K562 (cell line): ENCODE measurements around the gene UBE2M. TPM values are rescaled to one million over a fixed set of nuclear protein-coding genes. Genes with fewer than 3 reads are reported as not detected.

ENCODE experiments used
- CCNT2 ChIP-seq: IDR thresholded peaks from 2 replicates; pipeline ENCODE4 v1.6.1; 2011; ENCODE audit warnings: borderline replicate concordance, low read depth, mild to moderate bottlenecking, moderate library complexity, mixed read lengths, low read length; ENCODE audit not compliant: insufficient read length; ENCODE audit errors: extremely low read depth
- CREM ChIP-seq: IDR thresholded peaks from 2 replicates; pipeline ENCODE4 v1.6.1; 2014; ENCODE audit warnings: antibody characterized with exemption, low read depth
- CTCF ChIP-seq, 3 experiments: IDR thresholded peaks in 2 of 3; conservative IDR thresholded peaks in 1 of 3; 2 replicates each; pipeline ENCODE4 v1.5.1; 2011 to 2012; ENCODE audit warnings: low read length in 3 of 3, mild to moderate bottlenecking in 3 of 3, control low read depth in 2 of 3, improper control_type of control experiment in 1 of 3, inconsistent platforms in 1 of 3, low read depth in 1 of 3, mixed read lengths in 1 of 3, moderate library complexity in 1 of 3; ENCODE audit not compliant: insufficient read depth in 2 of 3
- DMBX1 ChIP-seq: fragments of 250-450 bp; sonication (Bioruptor Pico); IDR thresholded peaks from 2 replicates; pipeline ENCODE4 v1.8.0; 2022; ENCODE audit warnings: inconsistent platforms, mild to moderate bottlenecking, moderate library complexity, borderline replicate concordance
- EP300 ChIP-seq: IDR thresholded peaks from 2 replicates; pipeline ENCODE4 v1.6.1; 2012; ENCODE audit warnings: low read length, improper control_type of control experiment
- FIP1L1 ChIP-seq: fragments of 200-400 bp; formaldehyde crosslinking; IDR thresholded peaks from 2 replicates; pipeline ENCODE4 v1.6.1; 2018; ENCODE audit warnings: mild to moderate bottlenecking, low read depth, low read length; ENCODE audit not compliant: poor library complexity, severe bottlenecking
- FOXJ2 ChIP-seq: fragments of 200-800 bp; sonication (Bioruptor generic); IDR thresholded peaks from 2 replicates; pipeline ENCODE4 v1.6.1; 2016; ENCODE audit warnings: missing genetic modification characterization, missing compliant biosample characterization
- ILF3 ChIP-seq: fragments of 450-650 bp; IDR thresholded peaks from 2 replicates; pipeline ENCODE4 v1.6.1; 2018; ENCODE audit warnings: antibody characterized with exemption, mild to moderate bottlenecking, moderate library complexity, borderline replicate concordance
- MBD1 ChIP-seq: fragments of 250-450 bp; sonication (Bioruptor Pico); IDR thresholded peaks from 2 replicates; pipeline ENCODE4 v1.8.0; 2022; ENCODE audit warnings: inconsistent platforms
- MTA3 ChIP-seq: fragments of 450-650 bp; formaldehyde crosslinking; IDR thresholded peaks from 2 replicates; pipeline ENCODE4 v1.6.1; 2017; ENCODE audit warnings: mild to moderate bottlenecking, borderline replicate concordance
- NBN ChIP-seq: fragments of 450-650 bp; IDR thresholded peaks from 2 replicates; pipeline ENCODE4 v1.6.1; 2016; ENCODE audit warnings: low read depth, mild to moderate bottlenecking
- SREBF2 ChIP-seq: sonication (generic); formaldehyde crosslinking; IDR thresholded peaks from 2 replicates; pipeline ENCODE4 v1.4.0; 2020; ENCODE audit warnings: mild to moderate bottlenecking, missing genetic modification reagents
- ZBTB5 ChIP-seq: fragments of 450-650 bp; IDR thresholded peaks from 2 replicates; pipeline ENCODE4 v1.6.1; 2017; ENCODE audit warnings: antibody characterized with exemption
- ZNF212 ChIP-seq: fragments of 450-650 bp; formaldehyde crosslinking; IDR thresholded peaks from 2 replicates; pipeline ENCODE4 v1.4.0; 2020; ENCODE audit warnings: mild to moderate bottlenecking
- ZSCAN32 ChIP-seq: fragments of 450-650 bp; formaldehyde crosslinking; IDR thresholded peaks from 2 replicates; pipeline ENCODE4 v1.4.0; 2020; ENCODE audit warnings: mild to moderate bottlenecking, moderate library complexity
- polyA plus RNA-seq, 8 experiments: library from polyadenylated mRNA; depleted of rRNA in 4 of 8; stranded (reverse) in 5 of 8; unstranded in 3 of 8; fragments of >200 nt; fragmentation: Nextera tagmentation in 2 of 8; fragmentation: Illumina TruSeq in 1 of 8; extraction: Ambion mirVana in 2 of 8; extraction: Trizol in 1 of 8; gene quantifications; 2 replicates each; pipeline versions ENCODE4 v1.2.1 to v1.2.3, GENCODE V29; 2011 to 2014; ENCODE audit warnings: inconsistent platforms in 1 of 8, missing spikeins in 1 of 8
- total RNA-seq, 7 experiments: library from RNA; depleted of rRNA in 6 of 7; stranded (reverse); fragments of >200 nt in 6 of 7; fragmentation: Illumina TruSeq in 2 of 7; extraction: Trizol in 2 of 7; gene quantifications; 2 replicates each; pipeline versions ENCODE4 v1.2.1 to v1.2.3, GENCODE V29; 2011 to 2021; ENCODE audit warnings: low replicate concordance in 1 of 7
- TF ChIP-seq, protein P1 (sequence below): sonication (generic); formaldehyde crosslinking; IDR thresholded peaks from 2 replicates; pipeline ENCODE4 v1.8.0; 2023; ENCODE audit warnings: mild to moderate bottlenecking, missing genetic modification reagents

Gene UBE2M
- total and polyA plus RNA-seq, 9 of the 15 experiments (the other 6 are each of a cell fraction or from before 2014, with no cell fraction given) = 0.92 to 163 (median 85.7) TPM

DNA sequence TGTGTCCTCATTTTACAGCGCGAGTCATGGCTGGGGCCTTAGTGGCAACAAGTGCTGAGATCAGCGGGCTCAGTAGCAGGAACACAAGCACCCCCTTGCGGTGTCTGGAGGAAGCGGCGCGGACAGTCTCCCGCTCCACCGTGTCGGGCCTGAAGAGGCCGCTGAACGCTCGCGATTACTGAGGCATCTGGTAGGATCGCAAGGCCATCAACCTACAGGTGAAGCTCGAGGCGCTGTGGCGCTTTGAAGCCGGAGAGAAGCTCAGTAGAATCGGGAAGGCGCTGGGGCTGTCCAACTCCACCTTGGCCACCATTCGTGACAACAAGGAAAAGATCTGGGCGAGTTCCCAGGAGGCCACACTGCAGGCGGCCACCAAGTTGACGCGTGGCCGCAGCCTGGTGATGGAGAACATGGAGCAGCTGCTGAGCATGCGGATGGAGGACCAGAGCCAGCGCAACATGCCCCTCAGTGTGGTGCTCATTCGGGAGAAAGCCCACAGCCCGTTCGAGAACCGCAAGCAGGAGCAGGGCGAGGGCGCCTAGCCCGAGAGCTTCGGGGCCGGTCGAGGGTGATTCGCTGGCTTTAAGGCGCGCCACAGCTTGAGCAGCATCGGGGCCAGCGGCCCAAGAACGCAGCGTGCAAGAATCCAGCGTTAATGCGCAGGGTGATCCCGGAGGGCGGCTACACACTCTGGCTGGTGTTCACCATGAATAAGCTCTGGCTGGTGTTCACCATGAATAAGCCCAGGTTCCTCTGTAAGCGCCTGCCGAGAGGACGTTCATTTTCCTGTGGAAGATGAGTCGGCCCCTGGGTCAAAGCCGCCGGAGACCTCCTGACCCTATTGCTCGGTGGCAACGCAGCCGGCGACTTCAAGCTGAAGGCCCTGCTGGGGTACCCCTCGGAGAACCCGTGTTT is 23.1 kb upstream of the UBE2M start (continued):
- TF ChIP-seq FIP1L1 = peak; percentile 35
- TF ChIP-seq MBD1 = peak; percentile 96
- TF ChIP-seq CREM = peak; percentile 81
- TF ChIP-seq ZNF212 (CRISPR knock-in tag) = no peak
- TF ChIP-seq, protein P1, sequence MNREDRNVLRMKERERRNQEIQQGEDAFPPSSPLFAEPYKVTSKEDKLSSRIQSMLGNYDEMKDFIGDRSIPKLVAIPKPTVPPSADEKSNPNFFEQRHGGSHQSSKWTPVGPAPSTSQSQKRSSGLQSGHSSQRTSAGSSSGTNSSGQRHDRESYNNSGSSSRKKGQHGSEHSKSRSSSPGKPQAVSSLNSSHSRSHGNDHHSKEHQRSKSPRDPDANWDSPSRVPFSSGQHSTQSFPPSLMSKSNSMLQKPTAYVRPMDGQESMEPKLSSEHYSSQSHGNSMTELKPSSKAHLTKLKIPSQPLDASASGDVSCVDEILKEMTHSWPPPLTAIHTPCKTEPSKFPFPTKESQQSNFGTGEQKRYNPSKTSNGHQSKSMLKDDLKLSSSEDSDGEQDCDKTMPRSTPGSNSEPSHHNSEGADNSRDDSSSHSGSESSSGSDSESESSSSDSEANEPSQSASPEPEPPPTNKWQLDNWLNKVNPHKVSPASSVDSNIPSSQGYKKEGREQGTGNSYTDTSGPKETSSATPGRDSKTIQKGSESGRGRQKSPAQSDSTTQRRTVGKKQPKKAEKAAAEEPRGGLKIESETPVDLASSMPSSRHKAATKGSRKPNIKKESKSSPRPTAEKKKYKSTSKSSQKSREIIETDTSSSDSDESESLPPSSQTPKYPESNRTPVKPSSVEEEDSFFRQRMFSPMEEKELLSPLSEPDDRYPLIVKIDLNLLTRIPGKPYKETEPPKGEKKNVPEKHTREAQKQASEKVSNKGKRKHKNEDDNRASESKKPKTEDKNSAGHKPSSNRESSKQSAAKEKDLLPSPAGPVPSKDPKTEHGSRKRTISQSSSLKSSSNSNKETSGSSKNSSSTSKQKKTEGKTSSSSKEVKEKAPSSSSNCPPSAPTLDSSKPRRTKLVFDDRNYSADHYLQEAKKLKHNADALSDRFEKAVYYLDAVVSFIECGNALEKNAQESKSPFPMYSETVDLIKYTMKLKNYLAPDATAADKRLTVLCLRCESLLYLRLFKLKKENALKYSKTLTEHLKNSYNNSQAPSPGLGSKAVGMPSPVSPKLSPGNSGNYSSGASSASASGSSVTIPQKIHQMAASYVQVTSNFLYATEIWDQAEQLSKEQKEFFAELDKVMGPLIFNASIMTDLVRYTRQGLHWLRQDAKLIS = peak; percentile 90
- no peak for TF ChIP-seq ZSCAN32 (CRISPR knock-in tag)
- TF ChIP-seq DMBX1 (CRISPR knock-in tag) = no peak
- TF ChIP-seq CTCF (IDR thresholded peaks at IDR 0.05 in 2 of 3, conservative IDR thresholded peaks at IDR 0.05 in 1 of 3; ENCODE audit: insufficient read depth in 2 of 3, low read depth in 1 of 3, low read length in 3 of 3) = peak; percentile 100
- peak; percentile 28 for TF ChIP-seq CCNT2
- TF ChIP-seq NBN = peak; percentile 97
- TF ChIP-seq FOXJ2 (tag) = no peak
- no peak for TF ChIP-seq ZBTB5
- TF ChIP-seq EP300 = 0 out of 2 replicates have a peak, but pooled peaks have one; percentile 13
- no peak for TF ChIP-seq SREBF2 (CRISPR knock-in tag)
- peak; percentile 61; the same call in 1 of the 2 replicates for TF ChIP-seq MTA3
- TF ChIP-seq ILF3 = no peak
